Astrocyte (in vitro differentiated cells and primary cell): ENCODE results near the gene ECSIT. TPM values are rescaled to one million over a fixed set of nuclear protein-coding genes. Genes with fewer than 3 reads are reported as not detected.

Experiments
- DNase-seq: peaks from one replicate; pipeline ENCODE4 v3.0.0-alpha.2; 2010; ENCODE audit warnings: low read depth
- FAIRE-seq: peaks from 2 replicates; lab custom pipeline; 2011; peaks lifted over from hg19 to GRCh38; lab: Jason Lieb, UNC
- H2AFZ ChIP-seq: 2 replicates; pipeline ENCODE4 v1.6.0; 2012; ENCODE audit warnings: low read depth, low read length, inconsistent platforms
- H3K27ac ChIP-seq: 2 replicates; pipeline ENCODE4 v1.5.1; 2011; ENCODE audit warnings: low read depth, low read length, inconsistent platforms
- H3K27me3 ChIP-seq: 2 replicates; pipeline ENCODE4 v1.6.0; 2011; ENCODE audit warnings: low read length, inconsistent platforms; ENCODE audit not compliant: insufficient read depth
- H3K36me3 ChIP-seq: 2 replicates; pipeline ENCODE4 v1.5.1; 2011; ENCODE audit warnings: low read length, inconsistent platforms; ENCODE audit not compliant: insufficient read depth
- H3K4me1 ChIP-seq: 2 replicates; pipeline ENCODE4 v1.5.1; 2011; ENCODE audit warnings: low read length, inconsistent platforms; ENCODE audit not compliant: insufficient read depth
- H3K4me2 ChIP-seq: 2 replicates; pipeline ENCODE4 v1.6.0; 2012; ENCODE audit warnings: low read length, inconsistent platforms
- H3K4me3 ChIP-seq: 2 replicates; pipeline ENCODE4 v1.5.1; 2011; ENCODE audit warnings: low read depth, mild to moderate bottlenecking, low read length, inconsistent platforms; ENCODE audit not compliant: insufficient read depth
- H3K79me2 ChIP-seq: 2 replicates; pipeline ENCODE4 v1.6.0; 2012; ENCODE audit warnings: mild to moderate bottlenecking, low read length, inconsistent platforms; ENCODE audit not compliant: insufficient read depth
- H3K9ac ChIP-seq: 2 replicates; pipeline ENCODE4 v1.6.0; 2012; ENCODE audit warnings: mild to moderate bottlenecking, low read length, inconsistent platforms
- H3K9me3 ChIP-seq: 2 replicates; pipeline ENCODE4 v1.5.1; 2012; ENCODE audit warnings: low read depth, mild to moderate bottlenecking, low read length, inconsistent platforms; ENCODE audit not compliant: insufficient read depth
- H4K20me1 ChIP-seq: 2 replicates; pipeline ENCODE4 v1.6.0; 2012; ENCODE audit warnings: low read length, inconsistent platforms; ENCODE audit not compliant: insufficient read depth
- H3K27ac Mint-ChIP-seq: one replicate; pipeline ENCODE4 v1.8.0; 2021; ENCODE audit warnings: mild to moderate bottlenecking, mixed read lengths; ENCODE audit not compliant: unreplicated experiment
- H3K27me3 Mint-ChIP-seq: one replicate; pipeline ENCODE4 v1.8.0; 2021; ENCODE audit warnings: low read depth, mixed read lengths; ENCODE audit not compliant: unreplicated experiment
- H3K36me3 Mint-ChIP-seq: one replicate; pipeline ENCODE4 v1.8.0; 2021; ENCODE audit warnings: low read depth, mixed read lengths; ENCODE audit not compliant: unreplicated experiment
- H3K4me1 Mint-ChIP-seq: one replicate; pipeline ENCODE4 v1.8.0; 2021; ENCODE audit warnings: low read depth, mixed read lengths; ENCODE audit not compliant: unreplicated experiment
- H3K4me3 Mint-ChIP-seq: one replicate; pipeline ENCODE4 v1.8.0; 2021; ENCODE audit warnings: mild to moderate bottlenecking, moderate library complexity, mixed read lengths; ENCODE audit not compliant: unreplicated experiment
- H3K9me3 Mint-ChIP-seq: one replicate; pipeline ENCODE4 v1.8.0; 2021; ENCODE audit warnings: mild to moderate bottlenecking, mixed read lengths; ENCODE audit not compliant: unreplicated experiment
- CTCF ChIP-seq: IDR thresholded peaks from 2 replicates; pipeline ENCODE4 v1.5.1; 2011; ENCODE audit warnings: low read depth, mild to moderate bottlenecking, inconsistent platforms, low read length, moderate library complexity; ENCODE audit not compliant: insufficient read depth
- EZH2 ChIP-seq: IDR thresholded peaks from 2 replicates; pipeline ENCODE4 v1.6.1; 2012; ENCODE audit warnings: mild to moderate bottlenecking, low read length, inconsistent platforms; ENCODE audit not compliant: insufficient read depth
- total RNA-seq: library from RNA; stranded (reverse); gene quantifications from 2 replicates; pipeline ENCODE4 v1.2.1, GENCODE V29; 2021

ECSIT gene
- total RNA-seq, 1 donor from 2014 or later, result 21.9 TPM

GRCh38 chr19:11505504-11506100 lies 23.3 kb downstream of the ECSIT start, which contains the start of gene ZNF653:
ZNF653 (minus strand) TSS chr19:11505839; CDS start chr19:11505786, 53 bp downstream.
- Histone ChIP-seq H3K4me2 (peak within 1 kb of the TSS; percentile 94), H4K20me1 (no peaks in the 10 kb centered on the region), H3K36me3 (no peaks in the 10 kb centered on the region), H3K9ac (peak within 1 kb of the TSS; percentile 86), H2AFZ (peak within 1 kb of the TSS; percentile 81), H3K27ac (peak within 1 kb of the TSS; percentile 73), H3K4me1 (peaks cover 6% of the 10 kb centered on the region), H3K27me3 (no peaks in the 10 kb centered on the region), H3K79me2 (no peaks in the 10 kb centered on the region), H3K4me3 (peak within 1 kb of the TSS; percentile 65), H3K9me3 (no peaks in the 10 kb centered on the region)
- TF ChIP-seq EZH2 (no peak), CTCF (no peak)
- H3K27ac Mint-ChIP-seq, result peak within 1 kb of the TSS; percentile 87
- no peaks in the 10 kb centered on the region for H3K4me1 Mint-ChIP-seq
- DNase-seq (peak; percentile 73), FAIRE-seq (peak; percentile 75)
- peaks cover 8% of the 10 kb centered on the region for H3K36me3 Mint-ChIP-seq
- H3K4me3 Mint-ChIP-seq, result peak within 1 kb of the TSS; percentile 89
- no peaks in the 10 kb centered on the region for H3K27me3 Mint-ChIP-seq
- no peaks in the 10 kb centered on the region for H3K9me3 Mint-ChIP-seq

GRCh38 chr19:11505032-11505503 lies 23.9 kb downstream of the ECSIT start:
- Histone ChIP-seq H3K27ac (peak overlapping the region; percentile 73), H3K27me3 (no peaks in the 10 kb centered on the region), H4K20me1 (no peaks in the 10 kb centered on the region), H2AFZ (peak overlapping the region; percentile 81), H3K9me3 (no peaks in the 10 kb centered on the region), H3K79me2 (no peaks in the 10 kb centered on the region), H3K4me2 (peak overlapping the region; percentile 94), H3K9ac (peak overlapping the region; percentile 86), H3K36me3 (no peaks in the 10 kb centered on the region), H3K4me1 (peaks cover 6% of the 10 kb centered on the region), H3K4me3 (peak overlapping the region; percentile 65)
- Mint-ChIP-seq H3K4me3 (peak overlapping the region; percentile 89), H3K27me3 (no peaks in the 10 kb centered on the region), H3K4me1 (no peaks in the 10 kb centered on the region), H3K36me3 (peaks cover 8% of the 10 kb centered on the region), H3K27ac (peak overlapping the region; percentile 72), H3K9me3 (no peaks in the 10 kb centered on the region)
- no peak for FAIRE-seq
- TF ChIP-seq EZH2, result no peak
- TF ChIP-seq CTCF, result no peak
- peak; percentile 82 for DNase-seq

GRCh38 chr19:11504502-11505031 lies 24.4 kb downstream of the ECSIT start:
- Histone ChIP-seq H3K36me3 (no peaks in the 10 kb centered on the region), H3K9me3 (no peaks in the 10 kb centered on the region), H3K4me1 (peaks cover 6% of the 10 kb centered on the region), H3K27ac (no peak overlapping the region), H3K79me2 (no peaks in the 10 kb centered on the region), H3K4me3 (peak overlapping the region; percentile 65), H3K9ac (peak overlapping the region; percentile 86), H3K4me2 (peak overlapping the region; percentile 94), H3K27me3 (no peaks in the 10 kb centered on the region), H2AFZ (peak overlapping the region; percentile 65), H4K20me1 (peaks cover 3% of the 10 kb centered on the region)
- no peak for TF ChIP-seq EZH2
- no peak for TF ChIP-seq CTCF
- peaks cover 8% of the 10 kb centered on the region for H3K36me3 Mint-ChIP-seq
- no peaks in the 10 kb centered on the region for H3K27me3 Mint-ChIP-seq
- no peaks in the 10 kb centered on the region for H3K4me1 Mint-ChIP-seq
- peak overlapping the region; percentile 89 for H3K4me3 Mint-ChIP-seq
- no peak for FAIRE-seq
- no peaks in the 10 kb centered on the region for H3K9me3 Mint-ChIP-seq
- H3K27ac Mint-ChIP-seq, result peak overlapping the region; percentile 72
- no peak for DNase-seq
